Measurements from ENCODE around the gene CTDNEP1. TPM values are rescaled to one million over a fixed set of nuclear protein-coding genes. Genes with fewer than 3 reads are reported as not detected.

Gene CTDNEP1
- total and polyA plus RNA-seq, 8 donors = 23.9 to 85.1 (median 73.9) TPM

DNA sequence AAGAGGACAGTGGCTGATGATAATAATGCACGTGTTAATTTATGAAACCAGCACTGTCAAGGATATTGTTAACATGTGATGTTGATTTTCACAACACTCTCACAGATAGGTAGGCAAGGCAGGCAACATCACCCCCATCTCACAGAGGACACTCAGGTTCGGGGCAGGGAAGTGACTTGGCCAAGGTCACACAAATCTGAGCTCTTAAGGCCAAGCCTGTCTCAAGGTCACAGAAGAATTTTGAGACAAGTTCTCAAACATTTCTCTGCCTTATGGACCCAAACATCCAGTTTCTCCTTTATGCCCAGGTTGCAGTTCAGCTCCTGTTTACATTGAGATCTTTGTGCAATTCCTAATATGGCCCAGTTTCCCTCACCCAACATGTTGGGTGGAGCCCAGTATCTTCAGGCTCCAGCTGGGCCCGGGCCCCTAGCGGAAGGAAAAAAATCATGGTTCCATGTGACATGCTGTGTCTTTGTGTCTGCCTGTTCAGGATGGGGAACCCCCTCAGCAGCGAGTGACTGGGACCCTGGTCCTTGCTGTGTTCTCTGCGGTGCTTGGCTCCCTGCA is 31.3 kb upstream of the CTDNEP1 start:
- DNase-seq = peak in 1 of 2 donors; percentile 42
- intact Hi-C loops (cut with DNase I; ENCODE audit: low total_unique reads) = no loop called here

GRCh38 chr17:7281953-7282751 is 30.6 kb upstream of the CTDNEP1 start:
- intact Hi-C loops (cut with DNase I; ENCODE audit: low total_unique reads) = no loop called here
- TF ChIP-seq POLR2AphosphoS5 (IDR thresholded peaks at IDR 0.05) = no peak
- no peak for TF ChIP-seq EP300 (IDR thresholded peaks at IDR 0.05)
- TF ChIP-seq POLR2A (IDR thresholded peaks at IDR 0.05) = no peak
- no peak for TF ChIP-seq CTCF (IDR thresholded peaks at IDR 0.05)
- WGBS, 5 donors = 3 to 12% (median 5%) methylated on average over 31 to 43 of the region's 43 CpGs
- H3K4me3 ChIP-seq = peak overlapping the region; percentile 43 to 60 (median 54)
- peak in 1 of 2 donors; percentile 67 for DNase-seq
- peak overlapping the region; percentile 40 to 92 (median 83) for H3K27ac ChIP-seq
- H3K4me1 ChIP-seq = peaks cover 20 to 43% (median 35%) of the 10 kb centered on the region in 4 donors
- H3K36me3 ChIP-seq = peaks cover 0 to 21% (median 4%) of the 10 kb centered on the region in 4 donors
- no peaks in the 10 kb centered on the region for H3K9me3 ChIP-seq
- H3K27me3 ChIP-seq = peaks cover 0 to 39% (median 16%) of the 10 kb centered on the region in 3 donors

More for the DNA sequence above, 31.3 kb upstream of the CTDNEP1 start:
- H3K36me3 ChIP-seq = peaks cover 0 to 21% (median 4%) of the 10 kb centered on the region in 4 donors
- H3K4me3 ChIP-seq = peak overlapping the region; percentile 43 to 60 (median 54)
- 28 to 55% (median 52%) methylated on average over 4 to 6 of the region's 6 CpGs for WGBS, 5 donors
- H3K9me3 ChIP-seq = no peaks in the 10 kb centered on the region
- peaks cover 20 to 43% (median 35%) of the 10 kb centered on the region in 4 donors for H3K4me1 ChIP-seq
- TF ChIP-seq EP300 (IDR thresholded peaks at IDR 0.05) = no peak
- TF ChIP-seq CTCF (IDR thresholded peaks at IDR 0.05) = no peak
- no peak for TF ChIP-seq POLR2A (IDR thresholded peaks at IDR 0.05)
- peak in 1 of 3 donors; percentile 27 for TF ChIP-seq POLR2AphosphoS5 (IDR thresholded peaks at IDR 0.05)
- H3K27ac ChIP-seq = peak overlapping the region in 4 of 5 donors; percentile 81 to 92 (median 84)
- H3K27me3 ChIP-seq = peaks cover 0 to 40% (median 16%) of the 10 kb centered on the region in 3 donors

DNA sequence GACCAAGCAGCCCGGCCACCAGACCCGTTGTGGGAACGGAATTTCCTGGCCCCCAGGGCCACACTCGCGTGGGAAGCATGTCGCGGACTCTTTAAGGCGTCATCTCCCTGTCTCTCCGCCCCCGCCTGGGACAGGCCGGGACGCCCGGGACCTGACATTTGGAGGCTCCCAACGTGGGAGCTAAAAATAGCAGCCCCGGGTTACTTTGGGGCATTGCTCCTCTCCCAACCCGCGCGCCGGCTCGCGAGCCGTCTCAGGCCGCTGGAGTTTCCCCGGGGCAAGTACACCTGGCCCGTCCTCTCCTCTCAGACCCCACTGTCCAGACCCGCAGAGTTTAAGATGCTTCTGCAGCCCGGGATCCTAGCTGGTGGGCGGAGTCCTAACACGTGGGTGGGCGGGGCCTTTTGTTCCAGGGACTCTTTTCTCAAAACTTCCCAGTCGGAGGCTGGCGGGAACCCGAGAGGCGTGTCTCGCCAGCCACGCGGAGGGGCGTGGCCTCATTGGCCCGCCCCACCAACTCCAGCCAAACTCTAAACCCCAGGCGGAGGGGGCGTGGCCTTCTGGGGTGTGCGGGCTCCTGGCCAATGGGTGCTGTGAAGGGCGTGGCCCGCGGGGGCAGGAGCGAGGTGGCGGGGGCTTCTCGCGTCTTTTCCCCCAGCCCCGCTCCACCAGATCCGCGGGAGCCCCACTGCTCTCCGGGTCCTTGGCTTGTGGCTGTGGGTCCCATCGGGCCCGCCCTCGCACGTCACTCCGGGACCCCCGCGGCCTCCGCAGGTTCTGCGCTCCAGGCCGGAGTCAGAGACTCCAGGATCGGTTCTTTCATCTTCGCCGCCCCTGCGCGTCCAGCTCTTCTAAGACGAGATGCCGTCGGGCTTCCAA is 29.8 kb upstream of the CTDNEP1 start, which contains the start of gene SLC2A4:
SLC2A4 (plus strand) TSS at position 645 of the 879 bp plus-strand sequence; CDS start at position 862, 217 bp downstream.
- peak; percentile 96 to 97 for DNase-seq
- TF ChIP-seq POLR2A (IDR thresholded peaks at IDR 0.05) (no peak), POLR2AphosphoS5 (IDR thresholded peaks at IDR 0.05) (peak in 2 of 3 donors; percentile 2 to 73), CTCF (IDR thresholded peaks at IDR 0.05) (no peak), EP300 (IDR thresholded peaks at IDR 0.05) (peak; percentile 59)
- H3K4me1 ChIP-seq = peaks cover 20 to 43% (median 35%) of the 10 kb centered on the region in 4 donors
- no peaks in the 10 kb centered on the region for H3K9me3 ChIP-seq
- peak within 1 kb of the TSS; percentile 48 to 92 (median 83) for H3K27ac ChIP-seq
- H3K27me3 ChIP-seq = peaks cover 0 to 35% (median 16%) of the 10 kb centered on the region in 3 donors
- peak within 1 kb of the TSS; percentile 43 to 60 (median 54) for H3K4me3 ChIP-seq
- intact Hi-C loops (cut with DNase I; ENCODE audit: low total_unique reads) = no loop called here
- WGBS, 5 donors = 0 to 1% (median 1%) methylated on average over 42 to 71 of the region's 71 CpGs
- H3K36me3 ChIP-seq = peaks cover 0 to 21% (median 4%) of the 10 kb centered on the region in 4 donors
